Pancreas (tissue), 10 donors: Measurements from ENCODE around the gene KCNT2. TPM values are rescaled to one million over a fixed set of nuclear protein-coding genes. Genes with fewer than 3 reads are reported as not detected.

ENCODE experiments used
- ATAC-seq, 4 donors: fragments of 200-7000 bp; cut with Tn5 transposase; one replicate each; pipeline versions ENCODE4 v1.8.0 to v1.9.1; 2020; ENCODE audit warnings: mild to moderate bottlenecking in 4 of 4, moderate library complexity in 4 of 4
- DNase-seq, 6 donors: peaks; one replicate each; pipeline ENCODE4 v3.0.0-alpha.2; 2020
- FAIRE-seq: peaks from 2 replicates; lab custom pipeline; 2012; peaks lifted over from hg19 to GRCh38; lab: Jason Lieb, UNC
- H3K27ac ChIP-seq, 4 donors: fragments of 200-600 bp; sonication (generic); 1 replicate in 3 of 4; 2 replicates in 1 of 4; pipeline versions ENCODE4 v1.5.0 to v1.8.0; 2020
- H3K27me3 ChIP-seq, 4 donors: fragments of 200-600 bp; one replicate each; pipeline ENCODE4 v1.8.0; 2021
- H3K36me3 ChIP-seq, 3 donors: fragments of 200-600 bp; sonication (generic) in 1 of 3; one replicate each; pipeline versions ENCODE4 v1.5.0 to v1.8.0; 2020 to 2021
- H3K4me1 ChIP-seq, 3 donors: fragments of 200-600 bp; one replicate each; pipeline ENCODE4 v1.8.0; 2021
- H3K4me3 ChIP-seq, 4 donors: fragments of 200-600 bp; sonication (generic) in 2 of 4; one replicate each; pipeline versions ENCODE4 v1.5.0 to v1.8.0; 2020 to 2021
- H3K9me3 ChIP-seq, 4 donors: fragments of 200-600 bp; one replicate each; pipeline ENCODE4 v1.8.0; 2021
- WGBS, 2 donors: extraction: QIAGEN DNeasy Blood & Tissue Kit; methylation state at CpG; one replicate each; pipeline ENCODE4 v1.1.7; 2013; 5-methylcytosine and 5-hydroxymethylcytosine counted together
- intact Hi-C, 3 donors: fragments of 100-400 bp; cut with DNase I; formaldehyde crosslinking; loops; one replicate each; pipeline versions ENCODE4 v1.11.1 to v1.14.2; 2022
- polyA plus RNA-seq, 2 donors: library from polyadenylated mRNA; stranded (reverse); fragments of 200-250 nt; gene quantifications; one replicate each; pipeline ENCODE4 v1.2.3, GENCODE V29; 2013
- total RNA-seq, 6 donors: library from RNA; stranded (reverse); fragmentation: NEBNext Ultra II Directional in 4 of 6; extraction: Animal tissue kit (Norgen Biotek cat#: 25700) in 4 of 6; gene quantifications; one replicate each; pipeline versions ENCODE4 v1.2.1 to v1.2.4, GENCODE V29; 2021 to 2023
- TF ChIP-seq, protein P1 (sequence below), 4 donors: fragments of 200-600 bp; sonication (generic) in 3 of 4; IDR thresholded peaks; one replicate each; pipeline versions ENCODE4 v1.5.0 to v1.8.0; 2021; ENCODE audit warnings: antibody characterized with exemption in 4 of 4
- donor health status: healthy with polysubstance abuse.
- donor health status: DM: no; HTN: no; CAD: no; lungs with moderate emphysema.
- donor health status: DM: no; HTN: no; CAD: no.
- donor health status: control.
- donor health status: control.
- donor health status: Bipolar disorder and iron deficiency.
- donor health status: DM: yes; HTN: yes; CAD: no.
- donor health status: DM: no; HTN: no; CAD: no.
- donor health status: DM: no; HTN: no; CAD: no.
- donor health status: DM: yes; HTN: yes; CAD: no.

Gene KCNT2
- total and polyA plus RNA-seq, 8 donors, result 0.19 to 0.67 (median 0.42) TPM

DNA sequence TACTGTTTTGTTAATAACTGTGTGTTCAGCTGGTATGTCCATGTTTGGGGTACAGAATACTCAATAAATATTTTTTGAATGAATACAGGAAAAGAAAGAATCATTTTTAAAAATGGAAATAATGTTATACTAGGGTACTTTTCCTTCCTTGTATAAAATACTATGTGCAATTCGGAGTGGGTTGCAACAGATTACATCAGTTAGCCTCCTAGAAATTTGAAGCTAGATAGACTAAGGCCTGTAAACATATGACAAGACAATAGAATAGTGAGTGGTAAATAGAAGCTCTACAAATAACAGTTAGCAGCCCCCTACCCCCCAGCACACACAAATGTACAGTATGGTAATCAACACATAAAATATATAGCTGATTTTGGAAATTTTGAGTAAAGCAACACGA is 195.9 kb downstream of the KCNT2 start:
- no peak overlapping the region for H3K4me3 ChIP-seq
- DNase-seq, result no peak
- WGBS, 2 donors, result 71 to 78% methylated on average over 2 of the region's 2 CpGs
- ATAC-seq, result no peak
- FAIRE-seq, result no peak
- no peak overlapping the region for H3K27ac ChIP-seq
- H3K9me3 ChIP-seq, result no peaks in the 10 kb centered on the region
- H3K4me1 ChIP-seq, result peaks cover 0 to 9% (median 0%) of the 10 kb centered on the region in 3 donors
- H3K36me3 ChIP-seq, result no peaks in the 10 kb centered on the region
- no peaks in the 10 kb centered on the region for H3K27me3 ChIP-seq
- intact Hi-C loops, result no loop called here
- TF ChIP-seq, protein P1, sequence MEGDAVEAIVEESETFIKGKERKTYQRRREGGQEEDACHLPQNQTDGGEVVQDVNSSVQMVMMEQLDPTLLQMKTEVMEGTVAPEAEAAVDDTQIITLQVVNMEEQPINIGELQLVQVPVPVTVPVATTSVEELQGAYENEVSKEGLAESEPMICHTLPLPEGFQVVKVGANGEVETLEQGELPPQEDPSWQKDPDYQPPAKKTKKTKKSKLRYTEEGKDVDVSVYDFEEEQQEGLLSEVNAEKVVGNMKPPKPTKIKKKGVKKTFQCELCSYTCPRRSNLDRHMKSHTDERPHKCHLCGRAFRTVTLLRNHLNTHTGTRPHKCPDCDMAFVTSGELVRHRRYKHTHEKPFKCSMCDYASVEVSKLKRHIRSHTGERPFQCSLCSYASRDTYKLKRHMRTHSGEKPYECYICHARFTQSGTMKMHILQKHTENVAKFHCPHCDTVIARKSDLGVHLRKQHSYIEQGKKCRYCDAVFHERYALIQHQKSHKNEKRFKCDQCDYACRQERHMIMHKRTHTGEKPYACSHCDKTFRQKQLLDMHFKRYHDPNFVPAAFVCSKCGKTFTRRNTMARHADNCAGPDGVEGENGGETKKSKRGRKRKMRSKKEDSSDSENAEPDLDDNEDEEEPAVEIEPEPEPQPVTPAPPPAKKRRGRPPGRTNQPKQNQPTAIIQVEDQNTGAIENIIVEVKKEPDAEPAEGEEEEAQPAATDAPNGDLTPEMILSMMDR (IDR thresholded peaks at IDR 0.05), result no peak

DNA sequence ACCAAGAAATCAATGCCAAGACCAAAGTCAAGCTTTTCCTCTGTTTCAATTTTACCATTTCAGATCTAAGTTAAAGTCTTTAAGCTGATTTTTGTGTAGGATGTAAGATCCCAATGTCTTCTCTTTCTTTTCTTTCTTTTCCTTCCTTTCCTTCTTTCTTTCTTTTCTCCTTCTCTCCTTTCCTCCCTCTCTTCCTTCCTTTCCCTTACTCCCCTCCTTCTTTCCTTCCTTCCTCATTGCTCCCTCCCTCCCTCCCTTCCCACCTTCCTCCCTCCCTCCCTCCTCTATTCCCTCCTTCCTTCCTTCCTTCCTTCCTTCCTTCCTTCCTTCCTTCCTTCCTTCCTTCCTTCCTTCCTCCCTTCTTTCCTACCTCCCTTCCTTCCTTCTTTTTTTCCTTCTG is 197.5 kb downstream of the KCNT2 start:
- no peaks in the 10 kb centered on the region for H3K27me3 ChIP-seq
- H3K9me3 ChIP-seq, result no peaks in the 10 kb centered on the region
- no peaks in the 10 kb centered on the region for H3K36me3 ChIP-seq
- FAIRE-seq (no peak), DNase-seq (no peak), ATAC-seq (no peak)
- H3K4me3 ChIP-seq, result no peak overlapping the region
- intact Hi-C loops, result no loop called here
- no peak overlapping the region for H3K27ac ChIP-seq
- H3K4me1 ChIP-seq, result peaks cover 0 to 11% (median 0%) of the 10 kb centered on the region in 3 donors
- TF ChIP-seq, protein P1 (IDR thresholded peaks at IDR 0.05), result no peak

DNA sequence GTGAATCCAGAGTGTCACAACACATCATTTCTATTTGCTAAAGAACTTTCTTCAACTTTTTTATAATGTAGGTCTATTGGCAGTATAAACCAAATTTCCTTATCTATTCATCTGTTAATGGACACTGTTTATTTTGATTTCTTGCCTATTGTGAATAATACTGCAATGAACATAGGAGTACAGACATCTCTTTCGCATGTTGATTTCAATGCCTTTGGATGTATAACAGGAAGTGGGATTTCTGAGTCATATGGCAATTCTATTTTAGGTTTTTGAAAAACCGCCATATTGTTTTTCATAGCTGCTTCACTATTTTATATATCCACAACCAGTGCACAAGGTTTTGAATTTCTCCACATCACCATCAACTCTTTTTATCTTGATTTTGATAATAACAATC is 198.7 kb downstream of the KCNT2 start:
- WGBS, 2 donors, result 93 to 96% methylated on average over 2 of the region's 2 CpGs
- TF ChIP-seq, protein P1 (IDR thresholded peaks at IDR 0.05), result no peak

DNA sequence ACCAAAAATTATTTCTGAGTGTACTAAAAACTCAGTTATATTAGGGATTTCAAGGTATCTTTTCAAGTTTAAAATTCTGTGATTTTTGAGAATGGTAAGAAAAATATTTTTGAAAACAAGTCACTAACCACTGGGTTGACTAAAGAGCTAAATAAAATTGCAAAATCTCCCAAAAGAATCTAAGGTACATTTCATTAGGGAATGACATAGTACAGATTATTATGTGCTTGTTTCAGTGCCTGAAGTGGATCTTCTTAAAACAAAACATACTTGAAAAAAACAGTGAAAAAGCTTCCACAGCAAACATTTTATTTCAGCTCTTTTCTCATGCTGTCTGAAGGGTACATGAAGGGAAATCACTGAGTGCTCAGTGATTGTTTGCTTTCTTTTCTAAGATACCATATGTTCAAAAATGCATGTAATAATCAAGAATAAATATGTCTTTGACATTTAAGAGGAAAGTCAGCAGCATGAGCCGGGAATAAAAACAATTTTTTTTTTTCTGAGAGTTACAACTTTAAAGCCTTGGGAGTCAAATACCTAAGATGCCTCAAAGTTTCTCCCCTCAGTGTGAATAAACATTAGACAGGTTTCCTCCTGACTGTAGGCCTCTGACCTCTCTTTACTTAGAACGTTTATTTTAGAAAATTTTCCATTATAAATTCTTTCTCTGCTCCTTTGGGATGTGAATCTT is 200.7 kb downstream of the KCNT2 start:
- no peak overlapping the region for H3K4me3 ChIP-seq
- no peaks in the 10 kb centered on the region for H3K36me3 ChIP-seq
- H3K27ac ChIP-seq, result no peak overlapping the region
- intact Hi-C loops, result no loop called here
- FAIRE-seq (no peak), ATAC-seq (peak in 2 of 4 donors; percentile 32 to 68), DNase-seq (no peak)
- H3K9me3 ChIP-seq, result no peaks in the 10 kb centered on the region
- 3 to 7% methylated on average over 2 of the region's 2 CpGs for WGBS, 2 donors
- peaks cover 0 to 11% (median 0%) of the 10 kb centered on the region in 3 donors for H3K4me1 ChIP-seq
- TF ChIP-seq, protein P1 (IDR thresholded peaks at IDR 0.05), result no peak
- H3K27me3 ChIP-seq, result no peaks in the 10 kb centered on the region

More for the DNA sequence above, 198.7 kb downstream of the KCNT2 start:
- Histone ChIP-seq H3K36me3 (no peaks in the 10 kb centered on the region), H3K4me3 (no peak overlapping the region), H3K4me1 (peaks cover 0 to 11% (median 0%) of the 10 kb centered on the region in 3 donors), H3K27ac (no peak overlapping the region), H3K27me3 (no peaks in the 10 kb centered on the region), H3K9me3 (no peaks in the 10 kb centered on the region)
- no peak for DNase-seq
- intact Hi-C loops, result no loop called here
- ATAC-seq, result no peak
- peak; percentile 41 for FAIRE-seq

DNA sequence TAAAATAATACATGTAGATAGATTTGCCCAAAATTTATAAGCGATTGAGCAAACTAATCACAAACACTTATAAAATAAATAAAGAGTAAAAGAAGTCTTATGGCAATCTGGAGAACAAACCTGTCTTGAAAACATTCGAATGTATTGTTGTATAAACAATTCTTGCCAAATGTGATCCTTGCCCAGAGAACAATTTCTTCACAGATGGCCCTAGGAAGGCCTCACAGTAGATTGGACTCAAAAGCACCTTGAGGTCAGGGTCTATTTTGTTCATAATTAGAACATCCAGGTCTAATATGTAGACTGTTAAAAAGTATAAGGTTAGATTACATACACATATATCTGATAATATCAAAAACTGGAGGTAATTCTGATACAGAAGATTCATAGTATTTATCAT is 202.4 kb downstream of the KCNT2 start:
- no peak overlapping the region for H3K27ac ChIP-seq
- H3K36me3 ChIP-seq, result no peaks in the 10 kb centered on the region
- no peaks in the 10 kb centered on the region for H3K27me3 ChIP-seq
- no peaks in the 10 kb centered on the region for H3K9me3 ChIP-seq
- TF ChIP-seq, protein P1 (IDR thresholded peaks at IDR 0.05), result no peak
- ATAC-seq (no peak), DNase-seq (no peak), FAIRE-seq (no peak)
- no peak overlapping the region for H3K4me3 ChIP-seq
- intact Hi-C loops, result no loop called here
- peaks cover 0 to 11% (median 0%) of the 10 kb centered on the region in 3 donors for H3K4me1 ChIP-seq
- WGBS, 2 donors, result 70 to 78% methylated on average over 2 of the region's 2 CpGs
